Loucy (cell line): Measurements from ENCODE around the gene KCNK7.

ENCODE experiments used
- H2AFZ ChIP-seq: fragments of 200-600 bp; sonication (generic); 2 replicates; pipeline ENCODE4 v1.6.0; 2016; ENCODE audit warnings: antibody characterized with exemption, mild to moderate bottlenecking, low read length, moderate library complexity
- H3F3A ChIP-seq: fragments of 200-600 bp; 2 replicates; pipeline ENCODE4 v1.6.0; 2016; ENCODE audit warnings: antibody characterized with exemption, low read depth, mild to moderate bottlenecking
- H3K27me3 ChIP-seq: fragments of 200-600 bp; sonication (generic); 2 replicates; pipeline ENCODE4 v1.6.1; 2014; ENCODE audit warnings: low read length, mild to moderate bottlenecking; ENCODE audit not compliant: insufficient read depth, poor library complexity, severe bottlenecking
- H3K36me3 ChIP-seq: fragments of 200-600 bp; sonication (generic); 2 replicates; pipeline ENCODE4 v1.6.1; 2016; ENCODE audit warnings: low read length; ENCODE audit not compliant: insufficient read depth
- H3K4me1 ChIP-seq: fragments of 200-600 bp; sonication (generic); 2 replicates; pipeline ENCODE4 v1.5.1; 2014; ENCODE audit warnings: low read length, mild to moderate bottlenecking; ENCODE audit not compliant: insufficient read depth, poor library complexity, severe bottlenecking
- H3K4me2 ChIP-seq: fragments of 200-600 bp; sonication (generic); 2 replicates; pipeline ENCODE4 v1.6.0; 2014; ENCODE audit warnings: antibody characterized with exemption, low read length, low read depth, mild to moderate bottlenecking; ENCODE audit not compliant: poor library complexity, severe bottlenecking
- H3K4me3 ChIP-seq: fragments of 200-600 bp; sonication (generic); 2 replicates; pipeline ENCODE4 v1.5.1; 2014; ENCODE audit warnings: low read length, mild to moderate bottlenecking, mixed read lengths; ENCODE audit not compliant: poor library complexity, severe bottlenecking
- H3K79me2 ChIP-seq: fragments of 200-600 bp; sonication (generic); 2 replicates; pipeline ENCODE4 v1.6.1; 2014; ENCODE audit warnings: low read length; ENCODE audit not compliant: insufficient read depth
- H3K9ac ChIP-seq: fragments of 200-600 bp; sonication (generic); 2 replicates; pipeline ENCODE4 v1.6.0; 2014; ENCODE audit warnings: mild to moderate bottlenecking, low read depth, low read length, moderate library complexity; ENCODE audit not compliant: poor library complexity, severe bottlenecking
- H3K9me2 ChIP-seq: fragments of 200-600 bp; sonication (generic); replicated peaks from 2 replicates; pipeline ENCODE4 v1.6.1; 2016; ENCODE audit warnings: low read depth, low read length, mixed read lengths
- H3K9me3 ChIP-seq: fragments of 200-600 bp; sonication (generic); 2 replicates; pipeline ENCODE4 v1.6.1; 2014; ENCODE audit warnings: mild to moderate bottlenecking, antibody characterized with exemption, low read length, low read depth; ENCODE audit not compliant: insufficient read depth
- H4K20me1 ChIP-seq: fragments of 200-600 bp; sonication (generic); 2 replicates; pipeline ENCODE4 v1.6.0; 2014; ENCODE audit warnings: antibody characterized with exemption, low read length, mild to moderate bottlenecking; ENCODE audit not compliant: insufficient read depth, poor library complexity, severe bottlenecking
- CTCF ChIP-seq: fragments of 200-600 bp; sonication (generic); conservative IDR thresholded peaks from 2 replicates; pipeline ENCODE4 v1.5.1; 2014; ENCODE audit warnings: mild to moderate bottlenecking, antibody characterized with exemption, low read length
- EZH2phosphoT487 ChIP-seq: fragments of 200-600 bp; IDR thresholded peaks from 2 replicates; pipeline ENCODE4 v1.6.1; 2018; ENCODE audit warnings: antibody characterized with exemption, mild to moderate bottlenecking, moderate library complexity, borderline replicate concordance

KCNK7 gene

GRCh38 chr11:65578667-65579066 is 16.9 kb downstream of the KCNK7 start:
- peak overlapping the region; percentile 85 for H3K4me2 ChIP-seq
- peaks cover 21% of the 10 kb centered on the region for H3K79me2 ChIP-seq
- no peaks in the 10 kb centered on the region for H3K9me3 ChIP-seq
- H3K27me3 ChIP-seq: no peaks in the 10 kb centered on the region
- no peaks in the 10 kb centered on the region for H3K9me2 ChIP-seq
- H4K20me1 ChIP-seq: peaks cover 3% of the 10 kb centered on the region
- H3K36me3 ChIP-seq: no peaks in the 10 kb centered on the region
- no peak overlapping the region for H2AFZ ChIP-seq
- H3F3A ChIP-seq: peaks cover 11% of the 10 kb centered on the region
- H3K4me3 ChIP-seq: no peak overlapping the region
- H3K4me1 ChIP-seq: peaks cover 36% of the 10 kb centered on the region
- no peak overlapping the region for H3K9ac ChIP-seq
- TF ChIP-seq EZH2phosphoT487 (no peak), CTCF (no peak)

GRCh38 chr11:65578134-65578533 is 17.5 kb downstream of the KCNK7 start:
- peaks cover 9% of the 10 kb centered on the region for H4K20me1 ChIP-seq
- no peak for TF ChIP-seq CTCF
- no peak for TF ChIP-seq EZH2phosphoT487
- peaks cover 26% of the 10 kb centered on the region for H3K79me2 ChIP-seq
- peaks cover 41% of the 10 kb centered on the region for H3K4me1 ChIP-seq
- H3K36me3 ChIP-seq: no peaks in the 10 kb centered on the region
- H3K9me3 ChIP-seq: no peaks in the 10 kb centered on the region
- H3F3A ChIP-seq: peaks cover 11% of the 10 kb centered on the region
- H3K27me3 ChIP-seq: no peaks in the 10 kb centered on the region
- no peak overlapping the region for H2AFZ ChIP-seq
- H3K9me2 ChIP-seq: no peaks in the 10 kb centered on the region
- H3K4me2 ChIP-seq: peak overlapping the region; percentile 85
- H3K9ac ChIP-seq: no peak overlapping the region
- H3K4me3 ChIP-seq: no peak overlapping the region

GRCh38 chr11:65577756-65578109 is 17.9 kb downstream of the KCNK7 start:
- Histone ChIP-seq H3K27me3 (no peaks in the 10 kb centered on the region), H3F3A (peaks cover 11% of the 10 kb centered on the region), H3K9ac (no peak overlapping the region), H3K4me3 (peak overlapping the region; percentile 75), H2AFZ (no peak overlapping the region), H3K9me3 (no peaks in the 10 kb centered on the region), H3K36me3 (no peaks in the 10 kb centered on the region), H3K79me2 (peaks cover 30% of the 10 kb centered on the region), H3K9me2 (no peaks in the 10 kb centered on the region), H3K4me2 (peak overlapping the region; percentile 85), H3K4me1 (peaks cover 42% of the 10 kb centered on the region), H4K20me1 (peaks cover 12% of the 10 kb centered on the region)
- no peak for TF ChIP-seq EZH2phosphoT487
- no peak for TF ChIP-seq CTCF
